ENCODE data around the gene IGF1R. TPM values are rescaled to one million over a fixed set of nuclear protein-coding genes. Genes with fewer than 3 reads are reported as not detected.

IGF1R gene
- total RNA-seq, 2 donors from 2014 or later: 35.0 to 37.0 TPM

- H3K9ac ChIP-seq (ENCODE audit: low read depth in 2 of 2, low read length in 2 of 2): no peak overlapping the region
- no peak for DNase-seq
- intact Hi-C loops (cut with DNase I): no loop called here
- no peak overlapping the region for H3K27ac ChIP-seq
- no peaks in the 10 kb centered on the region for H3K9me3 ChIP-seq
- peaks cover 5% of the 10 kb centered on the region for H3K4me1 ChIP-seq
- H3K36me3 ChIP-seq: no peaks in the 10 kb centered on the region
- H3K27me3 ChIP-seq: no peaks in the 10 kb centered on the region
- no peak overlapping the region for H3K4me3 ChIP-seq
- TF ChIP-seq, protein P1, sequence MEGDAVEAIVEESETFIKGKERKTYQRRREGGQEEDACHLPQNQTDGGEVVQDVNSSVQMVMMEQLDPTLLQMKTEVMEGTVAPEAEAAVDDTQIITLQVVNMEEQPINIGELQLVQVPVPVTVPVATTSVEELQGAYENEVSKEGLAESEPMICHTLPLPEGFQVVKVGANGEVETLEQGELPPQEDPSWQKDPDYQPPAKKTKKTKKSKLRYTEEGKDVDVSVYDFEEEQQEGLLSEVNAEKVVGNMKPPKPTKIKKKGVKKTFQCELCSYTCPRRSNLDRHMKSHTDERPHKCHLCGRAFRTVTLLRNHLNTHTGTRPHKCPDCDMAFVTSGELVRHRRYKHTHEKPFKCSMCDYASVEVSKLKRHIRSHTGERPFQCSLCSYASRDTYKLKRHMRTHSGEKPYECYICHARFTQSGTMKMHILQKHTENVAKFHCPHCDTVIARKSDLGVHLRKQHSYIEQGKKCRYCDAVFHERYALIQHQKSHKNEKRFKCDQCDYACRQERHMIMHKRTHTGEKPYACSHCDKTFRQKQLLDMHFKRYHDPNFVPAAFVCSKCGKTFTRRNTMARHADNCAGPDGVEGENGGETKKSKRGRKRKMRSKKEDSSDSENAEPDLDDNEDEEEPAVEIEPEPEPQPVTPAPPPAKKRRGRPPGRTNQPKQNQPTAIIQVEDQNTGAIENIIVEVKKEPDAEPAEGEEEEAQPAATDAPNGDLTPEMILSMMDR (IDR thresholded peaks at IDR 0.05): no peak
These were observed 194.0 kb downstream of the IGF1R start for GRCh38 chr15:98842192-98842972.

DNA sequence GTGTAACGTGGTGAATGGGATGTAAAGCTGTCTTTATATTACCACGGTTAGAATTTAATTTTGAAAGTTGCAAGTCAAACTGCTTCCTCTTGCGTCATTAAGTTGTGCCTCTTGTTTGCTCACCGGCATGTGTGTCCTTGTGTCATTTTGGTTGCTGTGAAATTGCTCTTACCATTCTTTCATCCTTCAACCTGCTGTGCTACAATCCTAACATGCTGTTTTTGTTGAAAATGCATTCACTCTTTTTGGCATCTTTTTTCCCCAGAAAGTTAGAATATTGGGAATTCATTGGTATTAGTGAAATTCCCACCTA, 194.6 kb downstream of the IGF1R start:
- H3K4me3 ChIP-seq: no peak overlapping the region
- no peak overlapping the region for H3K9ac ChIP-seq (ENCODE audit: low read depth in 2 of 2, low read length in 2 of 2)
- no peaks in the 10 kb centered on the region for H3K27me3 ChIP-seq
- H3K4me1 ChIP-seq: peaks cover 5% of the 10 kb centered on the region
- TF ChIP-seq, protein P1 (IDR thresholded peaks at IDR 0.05): no peak
- intact Hi-C loops (cut with DNase I): no loop called here
- no peak for DNase-seq
- no peaks in the 10 kb centered on the region for H3K36me3 ChIP-seq
- H3K27ac ChIP-seq: no peak overlapping the region
- H3K9me3 ChIP-seq: no peaks in the 10 kb centered on the region

DNA sequence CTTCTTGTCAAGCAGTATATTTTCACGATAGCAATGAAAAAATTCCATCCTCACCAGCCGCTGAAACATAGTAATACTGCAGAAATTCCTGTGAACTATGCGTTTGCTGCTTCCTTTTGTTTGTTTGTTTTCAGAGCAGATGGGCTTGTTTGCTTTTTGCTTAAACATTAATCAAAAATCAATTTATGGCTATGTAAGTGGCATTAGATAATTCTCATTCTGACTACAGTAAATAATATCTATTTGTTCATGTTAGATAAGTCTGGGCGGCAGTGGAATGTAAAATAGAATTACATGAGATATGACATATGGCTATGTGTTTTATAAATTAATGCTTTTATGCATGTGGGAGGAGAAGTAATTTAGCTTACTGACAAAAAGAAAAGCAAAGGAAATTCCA, 195.5 kb downstream of the IGF1R start:
- H3K4me1 ChIP-seq: peaks cover 5% of the 10 kb centered on the region
- no peak for DNase-seq
- no peak overlapping the region for H3K9ac ChIP-seq (ENCODE audit: low read depth in 2 of 2, low read length in 2 of 2)
- H3K36me3 ChIP-seq: no peaks in the 10 kb centered on the region
- no peaks in the 10 kb centered on the region for H3K9me3 ChIP-seq
- H3K27me3 ChIP-seq: no peaks in the 10 kb centered on the region
- no peak overlapping the region for H3K4me3 ChIP-seq
- H3K27ac ChIP-seq: no peak overlapping the region
- intact Hi-C loops (cut with DNase I): no loop called here
- TF ChIP-seq, protein P1 (IDR thresholded peaks at IDR 0.05): no peak

- Histone ChIP-seq H3K4me1 (peaks cover 5% of the 10 kb centered on the region), H3K27ac (no peak overlapping the region), H3K27me3 (no peaks in the 10 kb centered on the region), H3K9ac (ENCODE audit: low read depth in 2 of 2, low read length in 2 of 2) (no peak overlapping the region), H3K4me3 (no peak overlapping the region), H3K9me3 (no peaks in the 10 kb centered on the region), H3K36me3 (no peaks in the 10 kb centered on the region)
- no peak for DNase-seq
- intact Hi-C loops (cut with DNase I): no loop called here
- TF ChIP-seq, protein P1 (IDR thresholded peaks at IDR 0.05): no peak
These were observed 195.9 kb downstream of the IGF1R start for GRCh38 chr15:98844261-98844660.

- no peak overlapping the region for H3K4me3 ChIP-seq
- H3K9ac ChIP-seq (ENCODE audit: low read depth in 2 of 2, low read length in 2 of 2): no peak overlapping the region
- H3K36me3 ChIP-seq: no peaks in the 10 kb centered on the region
- H3K9me3 ChIP-seq: no peaks in the 10 kb centered on the region
- intact Hi-C loops (cut with DNase I): no loop called here
- no peaks in the 10 kb centered on the region for H3K27me3 ChIP-seq
- TF ChIP-seq, protein P1 (IDR thresholded peaks at IDR 0.05): no peak
- peaks cover 5% of the 10 kb centered on the region for H3K4me1 ChIP-seq
- no peak overlapping the region for H3K27ac ChIP-seq
- no peak for DNase-seq
These were observed 197.0 kb downstream of the IGF1R start for GRCh38 chr15:98845138-98845884.

Data from colonic mucosa (tissue), 4 donors.